ENCODE measurements around the gene GPC4.

- no peak for TF ChIP-seq CTCF (IDR thresholded peaks at IDR 0.05)
- TF ChIP-seq POLR2A (IDR thresholded peaks at IDR 0.05): no peak
Measured at GRCh38 chrX:133370696-133371275, 44.5 kb downstream of the GPC4 start.
